Calu3 (cell line): ENCODE measurements around the gene ANKS1B. TPM values are rescaled to one million over a fixed set of nuclear protein-coding genes. Genes with fewer than 3 reads are reported as not detected.

Source experiments
- BruUV-seq: library from RNA; stranded (reverse); fragments of 400-500 nt; replicated peaks from 2 replicates; lab custom pipeline; 2021; lab: Mats Ljungman, UMichigan
- CTCF ChIA-PET: fragments of 300-600 bp; sonication (Branson Sonifier 250); formaldehyde crosslinking; loops from one replicate; lab custom pipeline; 2022; ENCODE audit warnings: antibody characterized with exemption; lab: Charles Lee
- DNase-seq: peaks from one replicate; pipeline ENCODE4 v3.0.0; 2022
- H3K27ac Mint-ChIP-seq: one replicate; pipeline ENCODE4 v1.8.0; 2022; ENCODE audit warnings: mixed read lengths; ENCODE audit not compliant: unreplicated experiment
- H3K27me3 Mint-ChIP-seq: one replicate; pipeline ENCODE4 v1.8.0; 2022; ENCODE audit warnings: mixed read lengths; ENCODE audit not compliant: unreplicated experiment
- H3K36me3 Mint-ChIP-seq: one replicate; pipeline ENCODE4 v1.8.0; 2022; ENCODE audit warnings: mild to moderate bottlenecking, moderate library complexity, mixed read lengths; ENCODE audit not compliant: insufficient read depth, unreplicated experiment
- H3K4me1 Mint-ChIP-seq: one replicate; pipeline ENCODE4 v1.8.0; 2022; ENCODE audit warnings: mild to moderate bottlenecking, low read depth, mixed read lengths; ENCODE audit not compliant: unreplicated experiment
- H3K4me3 Mint-ChIP-seq: one replicate; pipeline ENCODE4 v1.8.0; 2022; ENCODE audit warnings: mild to moderate bottlenecking, low read depth, moderate library complexity, mixed read lengths; ENCODE audit not compliant: unreplicated experiment
- H3K9me3 Mint-ChIP-seq: one replicate; pipeline ENCODE4 v1.8.0; 2022; ENCODE audit warnings: low read depth, mixed read lengths; ENCODE audit not compliant: unreplicated experiment
- intact Hi-C: fragments of 100-400 bp; cut with micrococcal nuclease; formaldehyde crosslinking; loops from one replicate; pipeline ENCODE4 v1.10.0; 2022; ENCODE audit not compliant: unreplicated experiment
- total RNA-seq: library from RNA; stranded (reverse); gene quantifications from 2 replicates; pipeline ENCODE4 v1.2.3, GENCODE V29; 2022
- TF ChIP-seq, protein P1 (sequence below): fragments of 200-600 bp; IDR thresholded peaks from one replicate; pipeline ENCODE4 v1.8.0; 2022; ENCODE audit warnings: antibody characterized with exemption; ENCODE audit not compliant: unreplicated experiment

The ANKS1B gene
- total RNA-seq, 1 experiment from 2014 or later, result 1.7 TPM

GRCh38 chr12:98990648-98991047 lies 994.1 kb downstream of the ANKS1B start:
- DNase-seq, result no peak
- CTCF ChIA-PET, result interaction anchor here (0.7 to 1.1 kb wide), 2 partner anchors 8 to 51 kb away, joined by 3 read pairs; no protein-coding TSS in a partner anchor
- Mint-ChIP-seq H3K36me3 (no peaks in the 10 kb centered on the region), H3K4me3 (no peak overlapping the region), H3K4me1 (no peaks in the 10 kb centered on the region), H3K9me3 (no peaks in the 10 kb centered on the region), H3K27ac (no peak overlapping the region), H3K27me3 (peaks cover 24% of the 10 kb centered on the region)
- TF ChIP-seq, protein P1, sequence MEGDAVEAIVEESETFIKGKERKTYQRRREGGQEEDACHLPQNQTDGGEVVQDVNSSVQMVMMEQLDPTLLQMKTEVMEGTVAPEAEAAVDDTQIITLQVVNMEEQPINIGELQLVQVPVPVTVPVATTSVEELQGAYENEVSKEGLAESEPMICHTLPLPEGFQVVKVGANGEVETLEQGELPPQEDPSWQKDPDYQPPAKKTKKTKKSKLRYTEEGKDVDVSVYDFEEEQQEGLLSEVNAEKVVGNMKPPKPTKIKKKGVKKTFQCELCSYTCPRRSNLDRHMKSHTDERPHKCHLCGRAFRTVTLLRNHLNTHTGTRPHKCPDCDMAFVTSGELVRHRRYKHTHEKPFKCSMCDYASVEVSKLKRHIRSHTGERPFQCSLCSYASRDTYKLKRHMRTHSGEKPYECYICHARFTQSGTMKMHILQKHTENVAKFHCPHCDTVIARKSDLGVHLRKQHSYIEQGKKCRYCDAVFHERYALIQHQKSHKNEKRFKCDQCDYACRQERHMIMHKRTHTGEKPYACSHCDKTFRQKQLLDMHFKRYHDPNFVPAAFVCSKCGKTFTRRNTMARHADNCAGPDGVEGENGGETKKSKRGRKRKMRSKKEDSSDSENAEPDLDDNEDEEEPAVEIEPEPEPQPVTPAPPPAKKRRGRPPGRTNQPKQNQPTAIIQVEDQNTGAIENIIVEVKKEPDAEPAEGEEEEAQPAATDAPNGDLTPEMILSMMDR, result no peak
- intact Hi-C loops, result no loop called here
- BruUV-seq, result no TSS peak

GRCh38 chr12:98985156-98985555 lies 999.6 kb downstream of the ANKS1B start:
- Mint-ChIP-seq H3K4me3 (no peak overlapping the region), H3K9me3 (no peaks in the 10 kb centered on the region), H3K27me3 (peaks cover 22% of the 10 kb centered on the region), H3K36me3 (no peaks in the 10 kb centered on the region), H3K4me1 (no peaks in the 10 kb centered on the region), H3K27ac (no peak overlapping the region)
- CTCF ChIA-PET, result no interaction called here
- BruUV-seq, result no TSS peak
- no peak for DNase-seq
- intact Hi-C loops, result no loop called here
- TF ChIP-seq, protein P1, result no peak

GRCh38 chr12:98983647-98984046 lies 1001.1 kb downstream of the ANKS1B start:
- H3K4me1 Mint-ChIP-seq, result no peaks in the 10 kb centered on the region
- no peak overlapping the region for H3K4me3 Mint-ChIP-seq
- H3K36me3 Mint-ChIP-seq, result no peaks in the 10 kb centered on the region
- intact Hi-C loops, result no loop called here
- H3K27me3 Mint-ChIP-seq, result peaks cover 6% of the 10 kb centered on the region
- no peak for DNase-seq
- CTCF ChIA-PET, result no interaction called here
- no peaks in the 10 kb centered on the region for H3K9me3 Mint-ChIP-seq
- no TSS peak for BruUV-seq
- no peak overlapping the region for H3K27ac Mint-ChIP-seq
- TF ChIP-seq, protein P1, result no peak

- no peak overlapping the region for H3K27ac Mint-ChIP-seq
- H3K9me3 Mint-ChIP-seq, result no peaks in the 10 kb centered on the region
- intact Hi-C loops, result no loop called here
- no TSS peak for BruUV-seq
- H3K36me3 Mint-ChIP-seq, result no peaks in the 10 kb centered on the region
- TF ChIP-seq, protein P1, result no peak
- H3K4me3 Mint-ChIP-seq, result no peak overlapping the region
- no peak for DNase-seq
- H3K27me3 Mint-ChIP-seq, result peaks cover 8% of the 10 kb centered on the region
- H3K4me1 Mint-ChIP-seq, result no peaks in the 10 kb centered on the region
- CTCF ChIA-PET, result no interaction called here
Observed at GRCh38 chr12:98980508-98980907, 1004.2 kb downstream of the ANKS1B start.
